NCI-H1694 treated with DMSO at 0.1 percent for 48 hours (cell line): ENCODE measurements around the gene BRSK2.

Experiments used
- DNase-seq: peaks from one replicate; lab custom pipeline; 2025; lab: John Stamatoyannopoulos, UW

The BRSK2 gene

GRCh38 chr11:1375955-1376258 is 13.8 kb upstream of the BRSK2 start:
- DNase-seq: no peak

GRCh38 chr11:1377231-1377780 is 12.4 kb upstream of the BRSK2 start:
- no peak for DNase-seq

GRCh38 chr11:1381793-1382425 is 7.8 kb upstream of the BRSK2 start:
- no peak for DNase-seq

GRCh38 chr11:1382429-1382828 is 7.3 kb upstream of the BRSK2 start:
- no peak for DNase-seq

- DNase-seq: no peak
Observed at GRCh38 chr11:1382831-1383607, 6.7 kb upstream of the BRSK2 start.

- DNase-seq: no peak
Observed at GRCh38 chr11:1384199-1384970, 5.3 kb upstream of the BRSK2 start.

- DNase-seq: no peak
Observed at GRCh38 chr11:1387521-1387920, 2.2 kb upstream of the BRSK2 start.

GRCh38 chr11:1387961-1388762 is 1.6 kb upstream of the BRSK2 start:
- no peak for DNase-seq

- DNase-seq: no peak
Observed at GRCh38 chr11:1388763-1389102, 1.0 kb upstream of the BRSK2 start.

GRCh38 chr11:1389103-1389931 is 417 bp upstream of the BRSK2 start:
- peak; percentile 91 for DNase-seq

- no peak for DNase-seq
Observed at GRCh38 chr11:1390569-1391164, 933 bp downstream of the BRSK2 start.

- no peak for DNase-seq
Observed at GRCh38 chr11:1391165-1392075, 1.7 kb downstream of the BRSK2 start.

- DNase-seq: no peak
Observed at GRCh38 chr11:1392111-1392510, 2.4 kb downstream of the BRSK2 start.

- no peak for DNase-seq
Observed at GRCh38 chr11:1392561-1392960, 2.8 kb downstream of the BRSK2 start.

GRCh38 chr11:1393038-1393710 is 3.4 kb downstream of the BRSK2 start:
- no peak for DNase-seq

GRCh38 chr11:1394936-1395772 is 5.4 kb downstream of the BRSK2 start:
- no peak for DNase-seq

GRCh38 chr11:1395773-1396374 is 6.1 kb downstream of the BRSK2 start:
- DNase-seq: no peak

- no peak for DNase-seq
Observed at GRCh38 chr11:1396375-1396841, 6.7 kb downstream of the BRSK2 start.
